ENCODE results near the gene ANKRD52. TPM values are rescaled to one million over a fixed set of nuclear protein-coding genes. Genes with fewer than 3 reads are reported as not detected.

The ANKRD52 gene
- total and polyA plus RNA-seq, 2 donors from 2014 or later: 8.6 to 46.4 TPM

DNA sequence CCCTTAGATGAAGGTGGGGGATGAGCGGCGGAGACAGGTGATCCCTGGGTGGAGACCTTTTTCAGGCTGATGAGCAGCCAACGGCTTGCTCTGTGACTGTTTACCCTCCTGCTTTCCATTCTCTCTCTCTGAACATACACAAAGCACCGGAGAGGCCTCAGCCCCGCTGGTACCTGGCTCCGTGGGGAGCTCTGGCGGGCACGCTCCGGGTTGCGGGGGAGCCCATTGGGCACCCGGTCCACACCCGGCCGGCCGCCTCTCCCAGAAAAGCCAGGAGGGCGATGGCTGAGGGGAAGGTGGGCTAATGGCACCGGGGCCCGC, 69.4 kb downstream of the ANKRD52 start:
- TF ChIP-seq, protein P1, sequence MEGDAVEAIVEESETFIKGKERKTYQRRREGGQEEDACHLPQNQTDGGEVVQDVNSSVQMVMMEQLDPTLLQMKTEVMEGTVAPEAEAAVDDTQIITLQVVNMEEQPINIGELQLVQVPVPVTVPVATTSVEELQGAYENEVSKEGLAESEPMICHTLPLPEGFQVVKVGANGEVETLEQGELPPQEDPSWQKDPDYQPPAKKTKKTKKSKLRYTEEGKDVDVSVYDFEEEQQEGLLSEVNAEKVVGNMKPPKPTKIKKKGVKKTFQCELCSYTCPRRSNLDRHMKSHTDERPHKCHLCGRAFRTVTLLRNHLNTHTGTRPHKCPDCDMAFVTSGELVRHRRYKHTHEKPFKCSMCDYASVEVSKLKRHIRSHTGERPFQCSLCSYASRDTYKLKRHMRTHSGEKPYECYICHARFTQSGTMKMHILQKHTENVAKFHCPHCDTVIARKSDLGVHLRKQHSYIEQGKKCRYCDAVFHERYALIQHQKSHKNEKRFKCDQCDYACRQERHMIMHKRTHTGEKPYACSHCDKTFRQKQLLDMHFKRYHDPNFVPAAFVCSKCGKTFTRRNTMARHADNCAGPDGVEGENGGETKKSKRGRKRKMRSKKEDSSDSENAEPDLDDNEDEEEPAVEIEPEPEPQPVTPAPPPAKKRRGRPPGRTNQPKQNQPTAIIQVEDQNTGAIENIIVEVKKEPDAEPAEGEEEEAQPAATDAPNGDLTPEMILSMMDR (IDR thresholded peaks at IDR 0.05; ENCODE audit: borderline replicate concordance, extremely low read depth, insufficient read depth): no peak
- peak overlapping the region; percentile 61 to 95 (median 78) for H3K4me3 ChIP-seq (ENCODE audit: low read length in 3 of 3)
- peaks cover 2 to 18% (median 14%) of the 10 kb centered on the region in 3 donors for H3K36me3 ChIP-seq (ENCODE audit: control insufficient read depth in 2 of 3, insufficient read depth in 3 of 3, low read length in 3 of 3)
- peak overlapping the region; percentile 25 to 88 for H3K27ac ChIP-seq (ENCODE audit: low read depth in 2 of 2, low read length in 2 of 2)
- peak overlapping the region; percentile 46 to 82 (median 72) for H3K9ac ChIP-seq (ENCODE audit: low read length in 3 of 3)
- intact Hi-C loops (cut with DNase I): loop anchor here (10.0 kb wide), 1 partner anchor 64 kb away; the partner anchor contains the start of gene ESYT1
- peak in 2 of 5 donors; percentile 29 to 87 for DNase-seq
- no peaks in the 10 kb centered on the region for H3K27me3 ChIP-seq (ENCODE audit: control insufficient read depth, insufficient read depth, low read length)
- no peak for FAIRE-seq
- H3K9me3 ChIP-seq (ENCODE audit: control insufficient read depth in 2 of 3, insufficient read depth in 1 of 3, low read length in 3 of 3): no peaks in the 10 kb centered on the region
- peaks cover 0 to 19% (median 10%) of the 10 kb centered on the region in 3 donors for H3K4me1 ChIP-seq (ENCODE audit: control insufficient read depth in 2 of 3, insufficient read depth in 2 of 3, low read depth in 1 of 3, low read length in 3 of 3)

DNA sequence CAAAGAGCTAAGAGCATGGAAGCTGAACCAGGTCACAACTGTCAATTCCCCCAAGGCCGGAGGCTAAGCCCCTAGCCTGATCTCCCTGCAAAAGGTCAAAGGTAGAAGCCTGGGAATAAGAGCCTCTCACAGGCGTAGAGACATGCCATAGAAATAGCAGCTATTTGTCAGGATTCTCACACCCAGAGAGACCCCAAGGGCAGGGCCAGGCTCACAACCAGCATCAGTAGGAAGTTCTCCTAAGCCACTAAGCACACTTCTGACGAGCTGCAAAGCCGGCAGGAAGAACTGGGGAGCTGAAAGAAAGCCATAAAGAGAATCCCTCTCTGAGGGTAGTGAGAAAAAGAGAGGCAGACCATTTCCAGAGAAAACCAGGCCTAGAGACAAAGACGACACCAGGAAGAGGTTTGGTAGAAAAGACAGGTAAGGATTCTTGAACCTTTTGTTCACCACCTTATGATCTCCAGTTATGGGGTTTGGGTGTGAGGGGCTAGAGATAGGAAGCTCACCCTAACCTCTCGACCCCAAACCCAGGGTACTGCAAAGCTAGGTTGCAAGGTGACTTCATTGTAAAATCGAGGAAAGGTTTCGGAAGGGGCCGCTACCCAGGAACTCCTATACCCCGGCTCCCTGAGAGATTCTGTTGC, 69.9 kb downstream of the ANKRD52 start:
- intact Hi-C loops (cut with DNase I): loop anchor here (10.0 kb wide), 1 partner anchor 63 kb away; the partner anchor contains the start of gene ESYT1
- DNase-seq: peak in 1 of 5 donors; percentile 39
- H3K27ac ChIP-seq (ENCODE audit: low read depth in 2 of 2, low read length in 2 of 2): peak overlapping the region; percentile 25 to 88
- FAIRE-seq: no peak
- peak overlapping the region; percentile 46 to 82 (median 72) for H3K9ac ChIP-seq (ENCODE audit: low read length in 3 of 3)
- H3K4me3 ChIP-seq (ENCODE audit: low read length in 3 of 3): peak overlapping the region; percentile 61 to 95 (median 78)
- TF ChIP-seq, protein P1 (IDR thresholded peaks at IDR 0.05; ENCODE audit: borderline replicate concordance, extremely low read depth, insufficient read depth): no peak
- H3K9me3 ChIP-seq (ENCODE audit: control insufficient read depth in 2 of 3, insufficient read depth in 1 of 3, low read length in 3 of 3): no peaks in the 10 kb centered on the region
- peaks cover 5 to 23% (median 19%) of the 10 kb centered on the region in 3 donors for H3K36me3 ChIP-seq (ENCODE audit: control insufficient read depth in 2 of 3, insufficient read depth in 3 of 3, low read length in 3 of 3)
- H3K4me1 ChIP-seq (ENCODE audit: control insufficient read depth in 2 of 3, insufficient read depth in 2 of 3, low read depth in 1 of 3, low read length in 3 of 3): peaks cover 0 to 19% (median 10%) of the 10 kb centered on the region in 3 donors
- H3K27me3 ChIP-seq (ENCODE audit: control insufficient read depth, insufficient read depth, low read length): no peaks in the 10 kb centered on the region

Other genes with a start within 250 kb of the ANKRD52 start
- gene IKZF4, start 237.3 kb downstream of the ANKRD52 start, total RNA-seq: 9.4 TPM
- 2.7 TPM for gene IKZF4, start 237.3 kb downstream of the ANKRD52 start, polyA plus RNA-seq (ENCODE audit: insufficient read depth, low read depth, low replicate concordance)
- 46.7 TPM for gene RPS26, start 216.5 kb downstream of the ANKRD52 start, total RNA-seq
- 637 TPM for gene RPS26, start 216.5 kb downstream of the ANKRD52 start, polyA plus RNA-seq (ENCODE audit: insufficient read depth, low read depth, low replicate concordance)
- 58.1 TPM for gene ERBB3, start 178.2 kb downstream of the ANKRD52 start, total RNA-seq
- gene ERBB3, start 178.2 kb downstream of the ANKRD52 start, polyA plus RNA-seq (ENCODE audit: insufficient read depth, low read depth, low replicate concordance): 31.5 TPM
- gene PA2G4, start 153.8 kb downstream of the ANKRD52 start, total RNA-seq: 76.8 TPM
- gene PA2G4, start 153.8 kb downstream of the ANKRD52 start, polyA plus RNA-seq (ENCODE audit: insufficient read depth, low read depth, low replicate concordance): 72.4 TPM
- 2,987 TPM for gene RPL41, start 141.8 kb downstream of the ANKRD52 start, total RNA-seq
- gene RPL41, start 141.8 kb downstream of the ANKRD52 start, polyA plus RNA-seq (ENCODE audit: insufficient read depth, low read depth, low replicate concordance): 5,602 TPM
- gene ZC3H10, start 140.1 kb downstream of the ANKRD52 start, total RNA-seq: 8.6 TPM
- gene ZC3H10, start 140.1 kb downstream of the ANKRD52 start, polyA plus RNA-seq (ENCODE audit: insufficient read depth, low read depth, low replicate concordance): 2.4 TPM
- 104 TPM for gene ESYT1, start 130.1 kb downstream of the ANKRD52 start, total RNA-seq
- 40.4 TPM for gene ESYT1, start 130.1 kb downstream of the ANKRD52 start, polyA plus RNA-seq (ENCODE audit: insufficient read depth, low read depth, low replicate concordance)
- gene MYL6B, start 105.8 kb downstream of the ANKRD52 start, total RNA-seq: 48.2 TPM
- gene MYL6B, start 105.8 kb downstream of the ANKRD52 start, polyA plus RNA-seq (ENCODE audit: insufficient read depth, low read depth, low replicate concordance): 142 TPM
- 1,630 TPM for gene MYL6, start 100.0 kb downstream of the ANKRD52 start, total RNA-seq
- 4,190 TPM for gene MYL6, start 100.0 kb downstream of the ANKRD52 start, polyA plus RNA-seq (ENCODE audit: insufficient read depth, low read depth, low replicate concordance)
- gene SMARCC2, start 68.9 kb downstream of the ANKRD52 start, total RNA-seq: 112 TPM
- gene SMARCC2, start 68.9 kb downstream of the ANKRD52 start, polyA plus RNA-seq (ENCODE audit: insufficient read depth, low read depth, low replicate concordance): 18.8 TPM
- gene RNF41, start 36.5 kb downstream of the ANKRD52 start, total RNA-seq: 45.5 TPM
- gene RNF41, start 36.5 kb downstream of the ANKRD52 start, polyA plus RNA-seq (ENCODE audit: insufficient read depth, low read depth, low replicate concordance): 17.6 TPM
- 31.0 TPM for gene NABP2, start 34.0 kb downstream of the ANKRD52 start, total RNA-seq
- 42.3 TPM for gene NABP2, start 34.0 kb downstream of the ANKRD52 start, polyA plus RNA-seq (ENCODE audit: insufficient read depth, low read depth, low replicate concordance)
- gene SLC39A5, start 28.3 kb downstream of the ANKRD52 start, total RNA-seq: 5.1 TPM
- gene SLC39A5, start 28.3 kb downstream of the ANKRD52 start, polyA plus RNA-seq (ENCODE audit: insufficient read depth, low read depth, low replicate concordance): 164 TPM
- gene COQ10A, start 8.6 kb upstream of the ANKRD52 start, total RNA-seq: 14.5 TPM
- gene COQ10A, start 8.6 kb upstream of the ANKRD52 start, polyA plus RNA-seq (ENCODE audit: insufficient read depth, low read depth, low replicate concordance): 30.0 TPM
- gene CS, start 41.9 kb upstream of the ANKRD52 start, total RNA-seq: 166 TPM
- gene CS, start 41.9 kb upstream of the ANKRD52 start, polyA plus RNA-seq (ENCODE audit: insufficient read depth, low read depth, low replicate concordance): 105 TPM
- gene CNPY2, start 57.6 kb upstream of the ANKRD52 start, total RNA-seq: 112 TPM
- gene CNPY2, start 57.6 kb upstream of the ANKRD52 start, polyA plus RNA-seq (ENCODE audit: insufficient read depth, low read depth, low replicate concordance): 156 TPM
- gene PAN2, start 75.6 kb upstream of the ANKRD52 start, total RNA-seq: 83.0 TPM
- gene PAN2, start 75.6 kb upstream of the ANKRD52 start, polyA plus RNA-seq (ENCODE audit: insufficient read depth, low read depth, low replicate concordance): 27.1 TPM
- 0.88 TPM for gene IL23A, start 80.5 kb upstream of the ANKRD52 start, total RNA-seq
- not detected for gene IL23A, start 80.5 kb upstream of the ANKRD52 start, polyA plus RNA-seq (ENCODE audit: insufficient read depth, low read depth, low replicate concordance)
- gene STAT2, start 101.7 kb upstream of the ANKRD52 start, total RNA-seq: 120 TPM
- gene STAT2, start 101.7 kb upstream of the ANKRD52 start, polyA plus RNA-seq (ENCODE audit: insufficient read depth, low read depth, low replicate concordance): 27.2 TPM
- not detected for gene APOF, start 104.5 kb upstream of the ANKRD52 start, total RNA-seq
- not detected for gene APOF, start 104.5 kb upstream of the ANKRD52 start, polyA plus RNA-seq (ENCODE audit: insufficient read depth, low read depth, low replicate concordance)
- gene TIMELESS, start 191.0 kb upstream of the ANKRD52 start, total RNA-seq: 9.2 TPM
- gene TIMELESS, start 191.0 kb upstream of the ANKRD52 start, polyA plus RNA-seq (ENCODE audit: insufficient read depth, low read depth, low replicate concordance): 5.5 TPM
- not detected for gene MIP, start 196.3 kb upstream of the ANKRD52 start, total RNA-seq
- gene MIP, start 196.3 kb upstream of the ANKRD52 start, polyA plus RNA-seq (ENCODE audit: insufficient read depth, low read depth, low replicate concordance): not detected
- gene SPRYD4, start 210.2 kb upstream of the ANKRD52 start, total RNA-seq: 4.0 TPM
- gene SPRYD4, start 210.2 kb upstream of the ANKRD52 start, polyA plus RNA-seq (ENCODE audit: insufficient read depth, low read depth, low replicate concordance): 6.0 TPM
- gene GLS2, start 229.8 kb upstream of the ANKRD52 start, total RNA-seq: 2.5 TPM
- gene GLS2, start 229.8 kb upstream of the ANKRD52 start, polyA plus RNA-seq (ENCODE audit: insufficient read depth, low read depth, low replicate concordance): 5.6 TPM